ENCODE measurements around the gene GSN.

GSN gene

DNA sequence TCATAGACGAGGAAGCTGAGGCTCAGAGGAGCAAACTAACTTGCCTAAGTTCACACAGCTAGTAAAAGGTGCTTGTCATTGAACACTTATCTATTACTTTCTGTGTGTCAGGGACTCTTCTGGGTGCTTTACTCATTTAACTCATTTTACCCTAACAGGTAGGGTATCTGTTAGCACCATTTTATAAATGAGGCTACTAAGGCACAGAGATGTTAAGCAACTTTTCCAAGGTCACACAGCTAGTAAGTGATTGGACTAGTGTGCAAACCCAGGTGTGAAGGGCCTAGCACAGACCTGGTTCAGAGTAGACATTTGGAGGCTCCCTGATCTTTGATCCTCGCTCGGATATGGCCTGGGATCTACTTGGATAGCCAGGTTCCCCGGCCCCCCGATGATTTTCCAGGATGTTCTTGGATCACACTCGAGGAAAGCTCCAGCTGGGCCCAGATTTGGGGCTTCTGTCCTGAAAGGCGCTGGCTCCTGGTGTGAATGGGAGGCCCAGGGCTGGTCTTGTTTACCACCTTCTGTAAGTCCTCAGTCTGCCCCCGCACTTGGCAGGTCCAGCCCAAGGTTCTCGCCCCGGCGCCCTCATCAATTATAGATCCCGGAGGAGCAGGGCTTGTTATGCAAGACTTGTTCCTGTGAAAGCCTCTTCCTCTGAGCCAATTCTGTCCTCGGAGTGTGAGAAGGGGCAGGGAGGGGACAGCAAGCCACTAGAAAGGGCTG, 37.5 kb downstream of the GSN start:
- DNase-seq: no peak

GRCh38 chr9:121307976-121308375, 40.0 kb downstream of the GSN start:
- DNase-seq: no peak

- DNase-seq: no peak
These were observed 40.8 kb downstream of the GSN start for GRCh38 chr9:121308765-121309164.

- no peak for DNase-seq
These were observed 41.2 kb downstream of the GSN start for GRCh38 chr9:121309171-121309570.

GRCh38 chr9:121309833-121310425, 42.0 kb downstream of the GSN start:
- no peak for DNase-seq

GRCh38 chr9:121310571-121310970, 42.6 kb downstream of the GSN start:
- no peak for DNase-seq

DNA sequence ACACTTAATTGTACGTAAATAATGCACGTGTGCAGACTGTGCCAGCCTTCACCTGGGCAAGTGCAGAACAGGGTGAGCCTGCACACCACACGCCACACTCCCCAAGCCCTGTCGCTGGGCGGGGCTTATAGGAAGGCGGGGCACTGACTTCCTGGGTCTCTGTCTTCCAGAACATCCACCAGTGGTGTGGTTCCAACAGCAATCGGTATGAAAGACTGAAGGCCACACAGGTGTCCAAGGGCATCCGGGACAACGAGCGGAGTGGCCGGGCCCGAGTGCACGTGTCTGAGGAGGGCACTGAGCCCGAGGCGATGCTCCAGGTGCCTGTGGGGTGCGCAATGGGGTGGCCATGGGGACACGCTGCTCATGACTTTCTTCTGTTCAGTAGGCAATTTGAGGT, 44.2 kb downstream of the GSN start:
- DNase-seq: no peak

DNA sequence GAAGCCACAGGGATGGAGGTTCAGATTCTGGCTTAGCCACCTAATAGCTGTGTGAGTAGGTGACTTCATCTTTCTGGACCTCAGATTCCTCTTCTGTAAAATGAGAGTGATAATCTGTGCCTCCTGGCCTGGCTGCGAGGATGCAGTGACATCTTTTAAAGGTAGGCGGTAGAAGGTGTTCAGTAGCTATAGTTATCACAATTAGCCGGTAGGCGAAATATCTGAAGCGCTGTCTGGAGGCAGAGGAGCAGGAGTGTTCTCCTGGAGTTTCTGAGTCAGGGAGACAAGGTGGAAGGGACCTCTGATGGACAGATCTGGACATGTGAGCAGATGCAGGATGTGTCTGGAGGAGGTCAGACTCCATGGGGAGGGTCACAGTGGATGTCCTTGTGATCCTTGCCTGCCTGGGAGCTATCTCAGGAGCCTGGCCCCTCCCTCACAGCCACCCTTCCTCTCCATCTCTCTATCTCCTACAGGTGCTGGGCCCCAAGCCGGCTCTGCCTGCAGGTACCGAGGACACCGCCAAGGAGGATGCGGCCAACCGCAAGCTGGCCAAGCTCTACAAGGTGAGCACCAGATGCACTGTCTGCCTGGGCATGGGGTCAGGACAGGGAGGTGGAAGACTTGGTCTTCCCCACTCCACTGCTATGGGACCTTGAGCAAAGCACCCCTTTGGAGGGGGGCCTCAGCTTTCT, 45.6 kb downstream of the GSN start:
- no peak for DNase-seq

GRCh38 chr9:121316378-121316777, 48.4 kb downstream of the GSN start:
- no peak for DNase-seq

- DNase-seq: no peak
These were observed 49.0 kb downstream of the GSN start for GRCh38 chr9:121316852-121317373.

DNA sequence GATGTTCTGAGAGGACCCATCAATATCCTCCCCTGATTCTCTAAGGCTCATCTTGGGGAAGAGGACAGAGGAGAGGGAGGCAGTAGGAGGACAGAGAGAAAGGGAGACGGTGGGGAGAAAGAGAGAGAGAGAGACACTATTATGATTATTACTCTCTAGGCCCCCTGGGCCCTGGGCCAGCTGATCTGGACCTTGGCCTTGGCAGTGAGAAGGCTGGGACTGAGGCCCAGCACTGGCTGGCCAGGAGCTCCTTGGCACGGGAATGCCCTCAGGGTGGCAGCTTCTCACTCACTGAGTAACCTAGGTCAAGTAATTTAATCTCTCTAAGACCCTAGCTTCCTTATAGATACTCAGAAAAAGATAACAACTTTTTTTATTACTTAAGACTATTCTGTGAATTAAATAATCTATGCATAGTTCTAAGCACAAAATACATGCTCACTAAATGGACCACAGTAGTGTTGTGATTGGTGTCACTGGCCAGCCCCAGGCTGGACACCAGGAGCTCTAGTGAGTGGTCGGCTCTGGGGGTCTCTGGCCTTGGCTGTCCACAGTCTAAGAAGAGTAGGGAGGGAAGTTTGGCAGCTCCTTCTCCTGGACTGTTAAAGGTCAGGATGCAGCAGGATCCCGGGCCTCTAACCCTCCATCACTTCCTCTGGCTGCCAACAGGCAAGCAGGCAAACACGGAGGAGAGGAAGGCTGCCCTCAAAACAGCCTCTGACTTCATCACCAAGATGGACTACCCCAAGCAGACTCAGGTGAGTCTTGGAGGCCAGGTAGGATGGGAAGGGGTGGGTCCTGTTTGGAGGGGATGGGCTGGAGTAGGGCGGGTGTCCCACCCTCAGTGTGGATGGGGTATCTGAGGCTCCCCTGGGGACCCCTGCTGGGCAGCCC, 50.0 kb downstream of the GSN start:
- no peak for DNase-seq

DNA sequence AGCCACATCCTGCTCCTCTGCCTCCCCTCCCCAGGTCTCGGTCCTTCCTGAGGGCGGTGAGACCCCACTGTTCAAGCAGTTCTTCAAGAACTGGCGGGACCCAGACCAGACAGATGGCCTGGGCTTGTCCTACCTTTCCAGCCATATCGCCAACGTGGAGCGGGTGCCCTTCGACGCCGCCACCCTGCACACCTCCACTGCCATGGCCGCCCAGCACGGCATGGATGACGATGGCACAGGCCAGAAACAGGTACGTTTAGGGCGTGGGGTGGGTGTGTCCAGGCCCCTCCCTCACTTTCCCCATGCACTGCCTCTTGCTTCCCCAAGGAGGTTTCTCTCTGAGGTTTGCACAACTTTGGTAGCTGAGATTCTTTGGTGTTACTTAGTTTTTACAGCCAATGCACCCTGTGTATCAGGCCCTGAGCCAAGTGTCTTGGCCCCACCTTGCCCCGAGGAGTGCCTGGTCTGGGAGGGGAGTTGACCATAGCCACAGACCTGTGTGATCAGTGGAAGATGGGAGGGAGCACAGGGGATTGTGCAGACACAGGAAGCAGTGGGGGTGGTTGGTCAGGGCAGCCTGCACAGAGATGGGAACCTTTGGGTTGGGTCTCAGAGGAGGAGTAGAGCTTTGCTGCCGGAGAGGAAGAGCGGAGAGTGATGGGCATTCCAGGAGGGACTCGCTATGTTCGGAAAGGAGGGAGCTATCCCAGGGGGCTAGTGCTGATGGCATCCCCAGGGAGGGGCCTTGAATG, 50.8 kb downstream of the GSN start:
- DNase-seq: no peak

- DNase-seq: no peak
These were observed 51.4 kb downstream of the GSN start for GRCh38 chr9:121319383-121319780.

- no peak for DNase-seq
These were observed 53.1 kb downstream of the GSN start for GRCh38 chr9:121321016-121321503.

- no peak for DNase-seq
These were observed 54.2 kb downstream of the GSN start for GRCh38 chr9:121322037-121322736.

GRCh38 chr9:121322737-121323448, 54.9 kb downstream of the GSN start:
- no peak for DNase-seq

DNA sequence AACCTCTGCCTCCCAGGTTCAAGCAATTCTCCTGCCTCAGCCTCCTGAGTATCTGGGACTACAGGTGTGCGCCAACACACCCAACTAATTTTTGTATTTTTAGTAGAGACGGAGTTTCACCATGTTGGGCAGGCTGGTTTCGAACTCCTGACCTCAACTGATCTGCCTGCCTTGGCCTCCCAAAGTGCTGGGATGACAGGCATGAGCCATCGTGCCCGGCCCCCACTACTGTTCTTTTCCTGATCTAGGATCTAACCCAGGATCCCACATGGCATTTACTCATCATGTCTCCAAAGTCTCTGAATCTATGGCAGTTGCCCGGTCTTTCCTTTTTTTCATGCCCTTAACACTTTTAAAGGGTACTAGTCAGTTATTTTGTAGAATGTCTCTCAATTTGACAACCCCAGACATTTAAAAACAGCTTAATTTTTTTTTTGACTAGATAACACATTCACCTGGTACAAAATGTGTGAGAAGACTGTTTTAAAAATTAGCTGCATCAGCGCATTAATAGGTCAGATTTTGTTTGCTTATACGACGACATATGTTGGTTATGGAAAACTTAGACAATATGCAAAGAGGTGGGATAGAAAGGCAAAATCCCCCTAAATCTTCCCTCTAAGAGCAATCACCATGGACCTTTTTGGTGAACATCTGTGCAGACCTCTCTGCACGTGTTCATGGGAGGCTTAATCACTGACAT, 55.6 kb downstream of the GSN start:
- no peak for DNase-seq

GRCh38 chr9:121324316-121324715, 56.4 kb downstream of the GSN start:
- DNase-seq: no peak

- no peak for DNase-seq
These were observed 56.8 kb downstream of the GSN start for GRCh38 chr9:121324755-121325154.

DNA sequence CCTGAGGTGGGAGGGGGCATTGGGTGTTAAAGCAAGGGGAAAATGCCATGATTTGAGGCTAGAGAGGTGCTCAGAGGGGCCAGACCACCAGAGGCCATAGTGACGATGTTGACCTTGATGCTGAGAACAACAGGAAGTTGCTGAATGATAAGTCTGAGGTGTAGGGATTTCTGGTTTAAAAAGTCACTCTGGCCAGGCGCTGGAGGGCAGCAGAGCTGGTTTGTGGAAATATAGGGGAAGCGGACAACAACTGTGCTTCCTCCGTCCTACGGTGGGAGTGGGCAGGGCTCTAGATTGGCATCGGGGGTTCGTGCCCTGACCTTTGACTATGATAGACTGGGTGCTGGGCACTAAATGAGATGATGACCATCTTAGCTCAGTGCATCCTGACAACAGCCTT, 57.4 kb downstream of the GSN start:
- DNase-seq: no peak
